Measurements from ENCODE around the gene RPA3. TPM values are rescaled to one million over a fixed set of nuclear protein-coding genes. Genes with fewer than 3 reads are reported as not detected.
"Not testable (repeated sequence)": the region's sequence is repeated elsewhere in the genome, so short reads cannot be mapped to it uniquely, and the experiment has no call there.

RPA3 gene
- total RNA-seq, 5 donors from 2014 or later (not counting 1 experiment from before 2014, with no cell fraction given): 24.5 to 28.5 (median 26.8) TPM

DNA sequence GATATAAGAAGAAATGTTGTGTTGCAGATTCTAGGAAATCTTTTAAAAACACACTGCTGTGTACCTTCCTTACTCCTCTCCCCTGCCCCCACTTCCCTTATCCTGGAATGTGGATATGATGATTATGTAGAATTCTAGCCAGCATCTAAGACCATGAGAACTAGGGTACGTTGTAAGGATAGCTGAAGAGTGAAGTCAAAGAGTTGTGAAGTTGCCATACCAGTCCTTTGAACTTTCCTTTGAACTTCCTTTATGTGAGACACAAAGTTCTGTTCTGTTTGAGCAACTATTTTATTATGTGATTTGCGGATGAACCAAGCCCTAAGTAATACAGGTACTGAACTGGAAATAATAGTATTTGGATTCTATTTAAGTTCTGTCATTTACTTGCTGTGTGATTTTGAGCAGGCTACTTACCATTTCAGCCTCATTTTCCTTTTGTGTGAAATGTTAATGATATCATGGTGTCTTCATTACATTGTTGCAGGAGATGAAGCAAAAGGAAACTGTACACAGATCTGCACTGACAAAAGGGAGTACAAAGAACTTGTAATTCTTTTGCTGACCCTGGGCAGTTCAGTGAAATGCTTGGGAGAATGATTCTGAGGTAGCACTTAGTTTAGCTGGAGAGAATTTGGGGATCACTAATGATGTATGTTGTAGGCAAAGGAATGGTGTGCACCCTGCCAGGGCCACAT lies 31.4 kb downstream of the RPA3 start:
- POLR2A ChIA-PET: no interaction called here
- Mint-ChIP-seq H3K27me3 (no peaks in the 10 kb centered on the region), H3K4me3 (no peak overlapping the region), H3K36me3 (peaks cover 21% of the 10 kb centered on the region), H3K27ac (no peak overlapping the region), H3K9me3 (no peaks in the 10 kb centered on the region), H3K4me1 (peaks cover 29 to 44% (median 36%) of the 10 kb centered on the region in 3 donors)
- WGBS (ENCODE audit: insufficient coverage): 80% methylated on average over 1 of the region's 2 CpGs
- Histone ChIP-seq H3K27me3 (replicated peaks in 1 of 2; ENCODE audit: control insufficient read depth in 2 of 2, extremely low read depth in 1 of 2, insufficient read depth in 2 of 2, low read length in 1 of 2) (no peaks in the 10 kb centered on the region), H3K27ac (ENCODE audit: low read length) (no peak overlapping the region), H3K4me3 (ENCODE audit: control insufficient read depth in 1 of 2, extremely low read depth in 1 of 2, low read length in 1 of 2) (no peak overlapping the region), H3K9me3 (no peaks in the 10 kb centered on the region), H3K4me1 (ENCODE audit: control insufficient read depth in 1 of 2, extremely low read depth in 1 of 2, insufficient read depth in 2 of 2, low read length in 2 of 2) (peaks cover 0 to 1% of the 10 kb centered on the region in 2 experiments), H3K36me3 (ENCODE audit: control insufficient read depth in 2 of 2, extremely low read depth in 1 of 2, insufficient read depth in 1 of 2, low read length in 1 of 2) (no peaks in the 10 kb centered on the region)
- no peak for ATAC-seq (replicated peaks in 1 of 4)
- DNase-seq: no peak
- CTCF ChIA-PET: interaction anchor here in 1 of 2 donors (0.6 to 1.0 kb wide), 2 partner anchors 70 to 580 kb away, joined by 3 to 14 read pairs; no protein-coding TSS in a partner anchor

GRCh38 chr7:7682861-7683260 lies 35.5 kb downstream of the RPA3 start:
- Histone ChIP-seq H3K4me3 (ENCODE audit: control insufficient read depth in 1 of 2, extremely low read depth in 1 of 2, low read length in 1 of 2) (no peak overlapping the region), H3K27ac (ENCODE audit: low read length) (no peak overlapping the region), H3K36me3 (ENCODE audit: control insufficient read depth in 2 of 2, extremely low read depth in 1 of 2, insufficient read depth in 1 of 2, low read length in 1 of 2) (peaks cover 0 to under 1% of the 10 kb centered on the region in 2 donors), H3K9me3 (no peaks in the 10 kb centered on the region), H3K27me3 (replicated peaks in 1 of 2; ENCODE audit: control insufficient read depth in 2 of 2, extremely low read depth in 1 of 2, insufficient read depth in 2 of 2, low read length in 1 of 2) (no peaks in the 10 kb centered on the region), H3K4me1 (ENCODE audit: control insufficient read depth in 1 of 2, extremely low read depth in 1 of 2, insufficient read depth in 2 of 2, low read length in 2 of 2) (peaks cover 0 to 3% of the 10 kb centered on the region in 2 experiments)
- DNase-seq (no peak), ATAC-seq (replicated peaks in 1 of 4) (no peak)
- H3K27me3 Mint-ChIP-seq: no peaks in the 10 kb centered on the region
- CTCF ChIA-PET: interaction anchor here (0.7 to 3.1 kb wide), 6 partner anchors 13 to 508 kb away, joined by 3 to 81 read pairs (median 11); no protein-coding TSS in a partner anchor
- peaks cover 47 to 54% (median 50%) of the 10 kb centered on the region in 3 donors for H3K4me1 Mint-ChIP-seq
- no peak overlapping the region for H3K27ac Mint-ChIP-seq
- POLR2A ChIA-PET: interaction anchor here in 1 of 2 donors (0.6 kb wide), 1 partner anchor 442 kb away, joined by 3 read pairs; no protein-coding TSS in a partner anchor
- H3K4me3 Mint-ChIP-seq: no peak overlapping the region
- no CpG with 5 or more reads among the region's 5 CpGs for WGBS (ENCODE audit: insufficient coverage)
- H3K9me3 Mint-ChIP-seq: peaks cover 0 to 3% (median 2%) of the 10 kb centered on the region in 3 donors
- peaks cover 14% of the 10 kb centered on the region for H3K36me3 Mint-ChIP-seq

DNA sequence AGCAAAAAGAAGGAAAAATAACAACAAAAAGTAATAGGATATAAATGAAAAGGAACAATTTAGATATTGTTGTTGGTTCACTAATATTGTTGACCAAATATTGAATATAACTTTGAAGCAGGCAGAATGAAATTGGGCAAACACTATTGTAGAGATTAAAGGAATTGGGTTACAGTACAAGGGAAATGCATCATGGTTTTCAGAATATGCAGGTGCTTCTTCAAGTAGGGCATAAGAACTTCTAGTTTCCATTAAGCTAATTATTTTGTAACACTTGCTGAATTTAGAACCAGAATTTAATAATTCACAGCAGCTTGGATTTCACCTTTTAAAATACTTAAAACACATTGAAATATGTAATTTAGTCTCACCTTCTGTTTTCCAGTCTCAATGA lies 36.5 kb downstream of the RPA3 start:
- Mint-ChIP-seq H3K4me1 (peaks cover 40 to 50% (median 44%) of the 10 kb centered on the region in 3 donors), H3K4me3 (no peak overlapping the region), H3K9me3 (peaks cover 0 to 8% (median 5%) of the 10 kb centered on the region in 3 donors), H3K36me3 (peaks cover 15% of the 10 kb centered on the region), H3K27me3 (no peaks in the 10 kb centered on the region), H3K27ac (peak overlapping the region in 1 of 2 donors; percentile 52)
- Histone ChIP-seq H3K9me3 (no peaks in the 10 kb centered on the region), H3K27ac (ENCODE audit: low read length) (no peak overlapping the region), H3K36me3 (ENCODE audit: control insufficient read depth in 2 of 2, extremely low read depth in 1 of 2, insufficient read depth in 1 of 2, low read length in 1 of 2) (peaks cover 0 to 2% of the 10 kb centered on the region in 2 donors), H3K4me1 (ENCODE audit: control insufficient read depth in 1 of 2, extremely low read depth in 1 of 2, insufficient read depth in 2 of 2, low read length in 2 of 2) (peaks cover 0 to 3% of the 10 kb centered on the region in 2 experiments), H3K27me3 (replicated peaks in 1 of 2; ENCODE audit: control insufficient read depth in 2 of 2, extremely low read depth in 1 of 2, insufficient read depth in 2 of 2, low read length in 1 of 2) (no peaks in the 10 kb centered on the region), H3K4me3 (ENCODE audit: control insufficient read depth in 1 of 2, extremely low read depth in 1 of 2, low read length in 1 of 2) (no peak overlapping the region)
- ChIA-PET CTCF (interaction anchor here (0.6 to 3.1 kb wide), 47 partner anchors 10 to 614 kb away, joined by 3 to 81 read pairs (median 5); partner anchors contain the start of genes RPA3 (in 1 of the 2) and UMAD1 (in 1 of the 2)), POLR2A (interaction anchor here (0.6 to 2.4 kb wide), 5 partner anchors 41 to 500 kb away, joined by 3 to 20 read pairs (median 4); partner anchors contain the start of genes C1GALT1 (in 1 of the 2) and UMAD1 (in 1 of the 2))
- DNase-seq (no peak), ATAC-seq (replicated peaks in 1 of 4) (no peak)

DNA sequence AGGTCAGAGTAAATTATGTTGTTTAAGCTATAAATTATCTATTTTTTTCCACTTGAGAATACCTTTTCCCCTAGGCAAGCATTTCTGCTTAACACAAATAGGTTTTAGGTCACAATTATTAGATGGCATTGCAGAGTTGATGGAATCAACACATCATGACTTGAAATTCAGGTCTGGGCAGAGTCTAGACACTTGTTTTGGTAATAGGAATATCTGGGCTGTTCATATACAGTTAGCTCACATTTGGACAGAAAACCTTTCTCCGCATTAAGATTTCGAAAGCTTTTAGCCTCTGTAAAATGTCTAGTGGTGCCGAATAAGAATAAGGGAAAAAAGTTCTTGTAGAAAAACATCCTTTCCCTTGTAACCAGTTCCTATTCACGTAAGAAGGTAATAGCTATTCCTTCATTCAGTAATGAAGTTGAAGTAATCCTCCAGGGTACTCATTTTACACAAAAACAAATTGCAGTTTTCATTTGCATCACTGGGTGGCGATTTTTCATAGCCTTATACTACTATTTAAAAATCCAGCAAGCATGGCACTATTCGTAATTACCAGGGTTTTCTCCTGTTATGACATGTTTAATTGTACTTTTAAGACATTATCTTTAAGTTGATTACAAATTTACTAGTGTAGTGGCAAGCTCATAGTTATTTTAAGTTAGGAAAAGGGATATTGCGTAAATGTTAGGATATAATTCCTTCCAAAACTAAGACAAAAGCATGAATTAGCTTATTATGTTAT lies 37.0 kb downstream of the RPA3 start:
- peaks cover 0 to 3% of the 10 kb centered on the region in 2 experiments for H3K4me1 ChIP-seq (ENCODE audit: control insufficient read depth in 1 of 2, extremely low read depth in 1 of 2, insufficient read depth in 2 of 2, low read length in 2 of 2)
- H3K36me3 ChIP-seq (ENCODE audit: control insufficient read depth in 2 of 2, extremely low read depth in 1 of 2, insufficient read depth in 1 of 2, low read length in 1 of 2): peaks cover 0 to 2% of the 10 kb centered on the region in 2 donors
- peaks cover 35 to 44% (median 39%) of the 10 kb centered on the region in 3 donors for H3K4me1 Mint-ChIP-seq
- WGBS (ENCODE audit: insufficient coverage): no CpG with 5 or more reads among the region's 7 CpGs
- peak overlapping the region; percentile 54 for H3K27ac ChIP-seq (ENCODE audit: low read length)
- H3K9me3 ChIP-seq: no peaks in the 10 kb centered on the region
- H3K4me3 Mint-ChIP-seq: no peak overlapping the region
- peaks cover 0 to 8% (median 5%) of the 10 kb centered on the region in 3 donors for H3K9me3 Mint-ChIP-seq
- peak overlapping the region; percentile 72 to 85 for H3K27ac Mint-ChIP-seq
- CTCF ChIA-PET: interaction anchor here (0.6 to 3.1 kb wide), 65 partner anchors 10 to 702 kb away, joined by 3 to 81 read pairs (median 4); partner anchors contain the start of genes UMAD1 (in 2 of the 2) and RPA3 (in 1 of the 2)
- DNase-seq: peak in 23 of 35 experiments; percentile 5 to 77 (median 37)
- ATAC-seq (replicated peaks in 1 of 4): peak; percentile 58 to 87 (median 78)
- H3K36me3 Mint-ChIP-seq: peaks cover 14% of the 10 kb centered on the region
- no peaks in the 10 kb centered on the region for H3K27me3 ChIP-seq (replicated peaks in 1 of 2; ENCODE audit: control insufficient read depth in 2 of 2, extremely low read depth in 1 of 2, insufficient read depth in 2 of 2, low read length in 1 of 2)
- POLR2A ChIA-PET: interaction anchor here (0.5 to 2.4 kb wide), 9 partner anchors 33 to 516 kb away, joined by 3 to 20 read pairs (median 4); partner anchors contain the start of genes C1GALT1 (in 1 of the 2) and UMAD1 (in 1 of the 2)
- no peaks in the 10 kb centered on the region for H3K27me3 Mint-ChIP-seq
- no peak overlapping the region for H3K4me3 ChIP-seq (ENCODE audit: control insufficient read depth in 1 of 2, extremely low read depth in 1 of 2, low read length in 1 of 2)

DNA sequence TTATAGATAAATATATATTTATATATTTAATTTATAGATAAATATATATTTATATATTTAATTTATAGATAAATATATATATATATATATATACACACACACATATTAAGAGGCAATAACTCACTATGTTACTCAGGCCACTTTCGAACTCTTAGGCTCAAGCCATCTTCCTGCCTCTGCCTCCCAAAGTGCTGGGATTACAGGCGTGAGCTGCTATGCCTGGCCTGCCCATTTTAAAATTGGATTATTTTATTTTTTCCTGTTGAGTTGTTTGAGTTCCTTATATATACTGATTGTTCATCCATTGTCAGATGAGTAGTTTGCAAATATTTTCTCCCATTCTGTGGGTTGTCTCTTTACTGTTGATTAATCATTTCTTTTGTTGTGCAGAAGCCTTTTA lies 38.8 kb downstream of the RPA3 start:
- CTCF ChIA-PET: interaction anchor here (2.9 to 3.1 kb wide), 3 partner anchors 81 to 511 kb away, joined by 18 to 81 read pairs (median 34); no protein-coding TSS in a partner anchor
- not testable (repeated sequence) for H3K27me3 Mint-ChIP-seq; DNase-seq; H3K27ac ChIP-seq (ENCODE audit: low read length); H3K9me3 ChIP-seq; H3K27me3 ChIP-seq (replicated peaks in 1 of 2; ENCODE audit: control insufficient read depth in 2 of 2, extremely low read depth in 1 of 2, insufficient read depth in 2 of 2, low read length in 1 of 2); H3K9me3 Mint-ChIP-seq; H3K4me3 Mint-ChIP-seq; H3K4me3 ChIP-seq (ENCODE audit: control insufficient read depth in 1 of 2, extremely low read depth in 1 of 2, low read length in 1 of 2); ATAC-seq (replicated peaks in 1 of 4); H3K4me1 ChIP-seq (ENCODE audit: control insufficient read depth in 1 of 2, extremely low read depth in 1 of 2, insufficient read depth in 2 of 2, low read length in 2 of 2); H3K36me3 ChIP-seq (ENCODE audit: control insufficient read depth in 2 of 2, extremely low read depth in 1 of 2, insufficient read depth in 1 of 2, low read length in 1 of 2)
- WGBS (ENCODE audit: insufficient coverage): 100% methylated on average over 1 of the region's 2 CpGs
- peak overlapping the region in 1 of 2 donors; percentile 44 for H3K27ac Mint-ChIP-seq
- POLR2A ChIA-PET: interaction anchor here in 1 of 2 donors (2.4 kb wide), 1 partner anchor 39 kb away, joined by 20 read pairs; the partner anchor contains the start of gene UMAD1
- peaks cover 22% of the 10 kb centered on the region for H3K36me3 Mint-ChIP-seq
- peaks cover 28 to 44% (median 40%) of the 10 kb centered on the region in 3 donors for H3K4me1 Mint-ChIP-seq

DNA sequence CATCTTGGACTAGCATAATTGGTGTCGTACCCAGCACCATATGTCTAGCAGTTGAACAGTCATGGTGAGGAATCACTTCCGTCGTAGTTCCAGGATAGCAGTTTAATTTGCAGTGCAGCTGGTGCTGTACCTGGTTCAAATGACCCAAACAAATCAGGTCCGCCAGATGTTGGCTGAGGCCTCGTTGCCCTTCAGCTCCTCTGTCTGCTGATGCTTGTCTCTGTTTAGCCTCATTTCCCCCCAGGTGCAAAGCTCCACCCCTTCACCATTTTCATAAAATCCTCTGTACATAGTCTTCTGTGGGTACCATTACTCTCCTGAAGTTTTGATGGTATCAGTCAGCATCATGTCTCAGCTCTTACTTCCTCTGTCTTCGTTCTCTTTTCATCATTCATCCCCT lies 42.7 kb downstream of the RPA3 start:
- ChIA-PET CTCF (no interaction called here), POLR2A (no interaction called here)
- Mint-ChIP-seq H3K27ac (peak overlapping the region; percentile 19 to 36), H3K27me3 (no peaks in the 10 kb centered on the region), H3K4me1 (peaks cover 44 to 51% (median 49%) of the 10 kb centered on the region in 3 donors), H3K4me3 (no peak overlapping the region), H3K36me3 (peaks cover 32% of the 10 kb centered on the region), H3K9me3 (peaks cover 0 to 8% (median 5%) of the 10 kb centered on the region in 3 donors)
- Histone ChIP-seq H3K9me3 (no peaks in the 10 kb centered on the region), H3K27ac (ENCODE audit: low read length) (no peak overlapping the region), H3K36me3 (ENCODE audit: control insufficient read depth in 2 of 2, extremely low read depth in 1 of 2, insufficient read depth in 1 of 2, low read length in 1 of 2) (peaks cover 8 to 9% of the 10 kb centered on the region in 2 donors), H3K27me3 (replicated peaks in 1 of 2; ENCODE audit: control insufficient read depth in 2 of 2, extremely low read depth in 1 of 2, insufficient read depth in 2 of 2, low read length in 1 of 2) (no peaks in the 10 kb centered on the region), H3K4me1 (ENCODE audit: control insufficient read depth in 1 of 2, extremely low read depth in 1 of 2, insufficient read depth in 2 of 2, low read length in 2 of 2) (peaks cover 2 to 3% of the 10 kb centered on the region in 2 experiments), H3K4me3 (ENCODE audit: control insufficient read depth in 1 of 2, extremely low read depth in 1 of 2, low read length in 1 of 2) (no peak overlapping the region)
- ATAC-seq (replicated peaks in 1 of 4) (no peak), DNase-seq (no peak)
- WGBS (ENCODE audit: insufficient coverage): 67% methylated on average over 6 of the region's 6 CpGs

Data from T-cell (primary cell).